HG03025 (cell line): ENCODE results near the gene ABCB11.
"Not testable (repeated sequence)": the region's sequence is repeated elsewhere in the genome, so short reads cannot be mapped to it uniquely, and the experiment has no call there.

Experiments
- ATAC-seq: cut with Tn5 transposase; IDR thresholded peaks from one replicate; pipeline ENCODE4 v1.9.1; 2021; ENCODE audit warnings: mild to moderate bottlenecking, moderate library complexity; ENCODE audit not compliant: unreplicated experiment, low FRiP score

ABCB11 gene

DNA sequence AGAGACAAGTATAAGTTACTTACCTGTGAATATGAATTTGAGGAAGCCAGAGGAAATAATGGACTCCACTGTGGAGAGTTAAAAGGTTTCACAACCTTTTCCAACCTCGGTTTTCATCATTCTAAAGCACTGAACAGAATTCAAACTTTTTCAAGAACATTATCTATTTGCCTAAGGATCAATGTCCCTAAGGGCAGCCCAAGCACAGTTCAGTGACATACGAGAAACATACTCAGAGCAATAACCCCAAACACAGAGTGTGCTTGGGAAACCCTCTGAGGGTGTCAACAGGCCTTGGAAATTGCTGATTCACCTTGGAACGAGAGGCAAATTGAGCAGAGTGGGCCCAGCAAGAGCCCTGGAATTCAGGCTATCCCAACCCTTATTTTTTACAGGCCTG is at the start of gene ABCB11:
TSS of gene ABCB11 (minus strand) at position 123 of the 400 bp plus-strand sequence. CDS start 13,199 bp downstream, outside the sequence.
- ATAC-seq: no peak

DNA sequence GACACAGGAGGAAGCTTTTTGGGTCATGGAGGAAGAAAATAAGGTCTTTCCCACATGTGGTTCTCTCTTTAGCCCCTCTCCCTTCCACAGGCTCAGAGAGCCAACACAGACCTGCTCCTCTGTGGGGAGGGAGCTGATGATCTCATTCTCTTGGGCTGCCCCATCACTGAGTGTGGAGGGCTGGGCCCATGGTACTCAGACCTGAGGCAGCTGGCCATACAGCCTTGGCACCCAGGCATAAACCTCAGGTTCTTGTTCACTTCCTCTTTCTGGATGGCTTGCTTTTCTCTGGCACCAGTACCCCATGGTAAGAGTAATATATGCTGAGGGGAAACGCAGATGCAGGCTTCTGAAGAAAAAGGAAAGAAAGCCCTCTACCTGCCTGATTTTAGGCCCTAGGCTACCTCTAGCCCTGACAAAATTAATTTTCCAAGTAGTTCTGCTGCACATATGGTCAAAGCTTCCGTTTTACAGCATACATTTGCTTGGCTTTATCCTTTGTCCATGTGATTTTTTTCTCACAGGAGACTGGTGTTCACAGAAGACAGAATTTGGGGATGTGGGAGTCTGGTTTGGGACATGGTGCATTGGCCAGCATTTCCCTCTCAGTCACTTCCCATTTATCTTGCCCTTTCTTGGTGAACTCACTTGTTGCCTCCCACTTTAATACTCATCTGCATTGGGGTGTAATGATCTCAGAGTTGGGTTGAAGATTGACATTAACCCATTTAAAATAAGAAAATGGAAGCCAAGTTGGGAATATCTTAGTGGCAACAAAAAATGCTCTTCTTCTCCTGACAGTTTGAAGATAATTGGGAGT is 49.3 kb upstream of the ABCB11 start:
- peak; percentile 76 for ATAC-seq

- no peak for ATAC-seq
Observed at GRCh38 chr2:169077674-169078240, 46.6 kb upstream of the ABCB11 start.

- no peak for ATAC-seq
Observed at GRCh38 chr2:169073963-169074751, 43.0 kb upstream of the ABCB11 start.

GRCh38 chr2:169073211-169073962 is 42.3 kb upstream of the ABCB11 start:
- ATAC-seq: no peak

GRCh38 chr2:169072163-169072925 is 41.2 kb upstream of the ABCB11 start:
- ATAC-seq: no peak

DNA sequence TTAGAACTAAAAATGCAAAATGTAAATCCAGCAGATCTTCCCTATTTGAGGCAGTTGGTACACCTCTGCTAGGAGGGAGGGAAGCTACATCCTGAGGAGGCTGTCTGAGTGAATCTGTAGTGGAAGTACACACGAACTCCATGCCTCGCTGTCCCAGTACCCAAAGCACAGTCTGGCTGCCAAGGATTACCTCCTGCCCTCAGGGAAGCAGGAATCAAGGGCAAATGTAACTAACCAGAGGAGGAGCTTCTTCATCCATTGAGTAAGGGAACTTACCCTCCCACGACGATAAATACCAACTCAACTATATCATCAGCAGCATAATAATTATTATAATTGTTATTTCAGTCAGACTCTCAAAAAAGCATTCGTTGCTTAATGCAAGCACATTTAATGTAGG is 40.3 kb upstream of the ABCB11 start:
- no peak for ATAC-seq

DNA sequence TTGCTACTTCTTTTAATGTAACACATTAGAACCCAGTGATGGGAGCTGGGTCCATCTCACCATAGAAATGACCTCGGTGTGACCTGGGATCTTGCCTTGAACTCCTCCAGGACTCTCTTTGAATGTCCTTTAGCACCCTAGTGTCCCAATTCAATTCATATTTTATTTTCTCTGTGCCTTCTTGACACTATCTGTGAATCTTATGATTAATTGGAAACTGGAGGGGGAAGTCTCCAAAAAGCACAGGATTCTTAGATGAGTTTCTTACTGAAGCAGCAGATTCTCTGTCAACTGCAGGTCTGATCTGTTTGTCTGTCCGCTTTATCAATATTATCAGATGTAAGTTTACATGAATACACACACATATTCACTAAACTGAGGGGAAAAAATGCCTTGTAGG is 38.7 kb upstream of the ABCB11 start:
- ATAC-seq: no peak

GRCh38 chr2:169069341-169069740 is 38.2 kb upstream of the ABCB11 start, which contains the start of gene DHRS9:
Gene DHRS9, plus strand, starts transcription at chr2:169069563. Its CDS starts 12,019 bp downstream, at chr2:169081582.
- no peak for ATAC-seq

GRCh38 chr2:169066897-169067296 is 35.8 kb upstream of the ABCB11 start:
- ATAC-seq: no peak

DNA sequence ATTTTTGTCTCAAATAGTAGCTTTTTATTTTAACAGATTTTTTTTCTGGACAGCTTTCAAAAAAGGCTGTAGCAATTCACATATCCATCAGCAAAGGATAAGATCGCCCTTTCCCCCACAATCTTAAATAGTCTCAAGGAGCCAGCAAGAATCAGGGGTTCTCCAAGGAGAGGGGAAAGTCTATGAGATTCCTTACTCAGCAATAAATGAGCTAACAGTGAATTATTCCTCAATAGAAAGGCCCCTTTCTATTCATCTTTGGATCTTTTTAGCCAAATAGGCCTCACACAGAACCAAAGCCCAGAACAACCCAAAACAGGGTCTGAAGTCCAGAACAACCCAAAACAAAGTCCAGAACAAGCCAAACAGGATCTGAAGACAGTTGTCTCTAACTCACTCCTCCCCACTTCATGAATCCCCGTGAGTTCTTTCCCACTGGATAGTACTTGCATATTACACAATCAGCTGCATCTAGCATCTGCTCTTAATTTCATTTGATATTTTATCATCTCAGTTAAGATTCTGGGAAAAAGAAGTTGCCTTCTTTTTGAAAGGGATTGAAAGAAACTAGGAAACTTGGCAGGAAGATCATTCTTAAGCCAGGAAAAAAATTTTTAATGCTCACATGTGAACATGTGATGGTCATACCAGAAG is 34.9 kb upstream of the ABCB11 start:
- ATAC-seq: no peak

DNA sequence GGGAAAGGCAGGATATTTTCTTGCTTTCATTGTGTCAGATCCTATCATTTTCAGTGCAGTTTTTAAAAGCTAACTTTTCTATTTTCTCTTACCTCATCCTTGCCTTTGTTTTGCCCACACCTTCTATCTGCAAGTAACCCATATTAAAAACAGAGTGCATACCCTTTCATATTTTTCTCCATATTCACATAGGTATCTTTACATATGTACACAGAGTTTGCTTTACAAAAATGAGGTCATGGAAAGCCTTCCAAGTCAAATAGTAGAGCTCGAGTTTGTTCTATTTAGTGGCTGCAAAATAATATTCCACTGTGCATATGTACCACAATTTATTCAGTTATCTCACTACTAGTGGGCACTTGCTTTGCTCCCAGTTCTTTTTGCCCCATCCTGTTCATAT is 34.3 kb upstream of the ABCB11 start:
- no peak for ATAC-seq

GRCh38 chr2:169064199-169064598 is 33.1 kb upstream of the ABCB11 start:
- ATAC-seq: not testable (repeated sequence)

GRCh38 chr2:169054575-169054974 is 23.5 kb upstream of the ABCB11 start:
- not testable (repeated sequence) for ATAC-seq

DNA sequence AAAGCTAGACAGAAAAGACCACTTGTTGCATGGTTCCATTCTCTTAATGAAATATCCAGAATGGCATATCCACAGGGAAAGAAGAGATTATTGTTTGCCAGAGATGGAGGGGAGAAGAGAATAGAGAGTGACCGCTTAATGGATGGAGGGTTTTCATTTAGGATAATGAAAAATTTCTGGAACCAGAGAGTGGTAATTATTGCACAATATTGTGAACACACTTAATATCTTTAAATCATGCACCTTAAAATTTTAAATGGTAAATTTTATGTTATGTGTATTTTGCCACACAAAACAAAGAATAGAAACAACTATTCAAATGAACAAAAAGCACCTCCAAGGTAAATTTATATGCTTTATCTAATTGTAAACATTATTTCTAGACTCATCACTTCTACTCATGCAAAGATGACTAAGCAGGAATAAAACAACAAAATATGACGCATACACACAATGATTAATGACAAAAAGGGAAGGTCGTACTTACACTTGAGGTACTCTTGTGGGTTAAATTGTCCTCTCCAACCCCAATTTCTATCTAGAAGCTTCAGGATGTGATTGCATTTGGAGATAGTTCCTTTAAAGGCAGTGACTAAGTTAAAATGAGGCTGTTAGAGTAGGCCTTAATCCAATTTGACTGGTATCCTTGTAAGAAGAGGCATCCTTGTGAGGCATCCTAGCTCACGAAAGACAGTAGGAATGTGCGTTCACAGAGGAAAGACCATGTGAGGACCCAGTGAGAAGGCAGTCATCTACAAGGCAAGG is 19.5 kb upstream of the ABCB11 start:
- ATAC-seq: no peak

GRCh38 chr2:169049142-169049541 is 18.0 kb upstream of the ABCB11 start:
- no peak for ATAC-seq

- ATAC-seq: no peak
Observed at GRCh38 chr2:169047256-169048250, 16.4 kb upstream of the ABCB11 start.
